Fibroblast of villous mesenchyme (primary cell): Measurements from ENCODE around the gene MISP. TPM values are rescaled to one million over a fixed set of nuclear protein-coding genes. Genes with fewer than 3 reads are reported as not detected.

Experiments used
- DNase-seq: peaks from one replicate; pipeline ENCODE4 v3.0.0-alpha.2; 2010; ENCODE audit warnings: low read depth
- H3K4me3 ChIP-seq: 2 replicates; pipeline ENCODE4 v1.5.1; 2011; ENCODE audit warnings: low read depth, mild to moderate bottlenecking, low read length
- CTCF ChIP-seq: IDR thresholded peaks from 2 replicates; pipeline ENCODE4 v1.5.1; 2012; ENCODE audit warnings: low read depth, mild to moderate bottlenecking, low read length; ENCODE audit not compliant: insufficient read depth
- total RNA-seq: library from RNA; depleted of rRNA; stranded (reverse); fragments of >200 nt; gene quantifications from 2 replicates; pipeline ENCODE4 v1.2.3, GENCODE V29; 2012

The MISP gene
- total RNA-seq, 1 donor = 0.43 TPM

DNA sequence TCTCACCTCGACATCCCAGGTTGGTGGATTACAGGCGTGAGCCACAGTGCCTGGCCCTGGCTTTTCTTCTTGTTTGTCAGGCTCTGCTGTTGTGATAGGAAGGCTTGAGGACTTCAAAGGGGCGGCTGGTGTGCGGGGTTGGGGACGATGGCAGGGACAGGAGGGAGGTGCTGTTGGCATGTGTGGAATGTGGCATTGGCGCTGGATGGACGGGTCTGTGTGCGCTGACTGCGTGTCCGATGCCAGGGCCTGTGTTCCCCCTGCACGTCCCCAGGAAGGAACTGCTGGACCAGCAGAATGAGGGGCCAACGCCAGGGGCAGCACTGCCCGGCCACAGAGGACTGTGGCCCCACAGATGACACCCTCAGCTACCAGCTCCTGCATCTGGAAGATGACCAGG lies 33.6 kb downstream of the MISP start:
- no peak for DNase-seq
- H3K4me3 ChIP-seq = no peak overlapping the region
- no peak for TF ChIP-seq CTCF

DNA sequence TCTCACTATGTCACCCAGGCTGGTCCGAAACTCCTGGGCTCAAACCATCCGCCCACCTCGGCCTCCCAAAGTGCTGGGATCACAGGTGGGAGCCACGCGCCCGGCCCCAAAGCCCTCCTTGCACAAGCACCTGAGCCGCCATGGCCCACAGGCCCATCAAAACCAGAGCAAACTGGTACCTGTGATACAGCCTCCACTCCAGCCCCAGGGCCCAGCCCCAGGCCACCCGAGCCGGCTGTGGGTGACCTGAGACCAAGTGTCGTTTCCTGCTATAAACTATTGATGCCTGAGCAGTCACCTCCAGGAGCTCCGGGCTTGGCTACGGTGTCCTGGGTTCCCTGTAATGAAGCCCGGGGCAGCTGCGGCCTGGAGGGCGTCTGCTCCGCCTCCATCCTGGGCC lies 36.6 kb downstream of the MISP start:
- no peak for DNase-seq
- H3K4me3 ChIP-seq = no peak overlapping the region
- no peak for TF ChIP-seq CTCF

GRCh38 chr19:788686-788982 lies 37.7 kb downstream of the MISP start:
- no peak overlapping the region for H3K4me3 ChIP-seq
- DNase-seq = no peak
- TF ChIP-seq CTCF = no peak

DNA sequence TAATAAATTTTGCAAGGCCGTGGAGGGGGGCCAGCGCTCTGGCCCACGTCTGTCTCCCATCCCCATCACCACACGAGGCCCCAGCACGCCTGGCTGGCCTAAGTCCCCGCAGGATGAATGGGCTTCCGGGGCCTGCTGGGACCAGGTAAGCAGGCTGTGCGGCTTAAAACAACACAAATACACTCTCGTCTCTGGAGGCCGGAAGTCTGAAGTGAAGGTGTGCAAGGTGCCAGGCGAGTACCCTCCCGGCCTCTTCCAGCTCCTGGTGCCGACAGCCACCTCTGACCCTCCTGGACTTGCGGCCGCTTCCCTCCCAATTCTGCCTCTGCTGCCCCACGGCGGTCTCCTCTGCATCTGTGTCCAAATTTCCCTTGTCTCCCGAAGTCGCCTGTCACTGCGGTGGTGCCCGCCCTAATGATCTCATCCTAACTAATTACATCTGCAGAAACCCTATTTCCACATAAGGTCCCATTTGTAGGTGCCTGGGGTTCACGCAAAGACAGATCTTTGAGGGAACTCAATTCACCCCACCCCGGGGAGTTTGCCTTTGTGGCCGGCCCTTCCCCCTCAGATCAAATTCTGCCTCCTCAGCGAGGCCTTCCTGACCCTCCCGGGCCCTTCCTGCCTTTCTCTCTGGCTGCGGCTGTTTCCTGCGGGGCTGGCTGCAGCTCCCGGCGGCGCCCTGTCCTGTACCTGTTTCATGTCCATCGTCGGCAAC lies 38.2 kb downstream of the MISP start:
- no peak for DNase-seq
- peak; percentile 6 for TF ChIP-seq CTCF
- H3K4me3 ChIP-seq = no peak overlapping the region

DNA sequence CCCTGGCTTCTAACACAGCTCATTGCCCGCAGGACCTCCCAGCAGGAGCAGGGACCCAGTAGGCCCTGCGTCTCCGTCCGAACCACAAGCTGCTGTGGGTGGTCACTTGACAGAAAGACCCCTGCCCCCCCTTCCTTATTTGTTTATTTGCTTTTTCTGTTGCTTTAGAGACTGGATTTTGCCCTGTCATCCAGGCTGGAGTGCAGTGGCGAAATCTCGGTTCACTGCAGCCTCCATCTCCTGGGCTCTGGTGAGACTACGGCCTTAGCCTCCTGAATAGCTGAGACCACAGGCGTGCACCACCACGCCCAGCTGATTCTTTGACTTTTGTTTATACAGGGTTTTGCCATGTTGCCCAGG lies 38.8 kb downstream of the MISP start:
- no peak for TF ChIP-seq CTCF
- no peak overlapping the region for H3K4me3 ChIP-seq
- peak; percentile 66 for DNase-seq

DNA sequence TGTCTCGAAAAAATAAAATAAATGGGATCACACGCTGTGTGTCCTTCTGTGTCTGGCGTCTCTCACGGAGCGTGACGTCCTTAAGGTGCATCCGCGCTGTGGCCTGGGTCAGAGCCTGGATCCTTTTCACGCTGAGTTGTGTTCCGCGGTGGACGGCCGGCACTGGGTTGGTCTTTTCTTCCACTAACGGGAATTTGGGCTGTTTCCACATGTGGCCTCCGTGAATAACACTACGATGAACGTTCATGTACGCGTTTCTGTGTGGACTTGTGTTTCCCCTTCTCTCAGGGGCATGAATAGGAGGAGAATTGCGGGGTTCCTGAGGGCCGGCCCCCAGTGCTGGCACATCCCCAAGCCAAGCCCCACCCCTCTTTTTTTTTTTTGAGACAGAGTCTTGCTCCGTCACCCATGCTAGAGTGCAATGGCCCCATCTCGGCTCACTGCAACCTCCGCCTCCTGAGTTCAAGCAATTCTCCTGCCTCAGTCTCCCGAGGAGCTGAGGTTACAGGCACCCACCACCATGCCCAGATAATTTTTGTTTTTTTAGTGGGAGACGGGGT lies 40.2 kb downstream of the MISP start:
- no peak for DNase-seq
- no peak overlapping the region for H3K4me3 ChIP-seq
- no peak for TF ChIP-seq CTCF
